Astrocyte of the cerebellum (primary cell): ENCODE data around the gene KCNK7.

Experiments
- DNase-seq: peaks from one replicate; pipeline ENCODE4 v3.0.0-alpha.2; 2011; ENCODE audit warnings: low read depth
- H3K4me3 ChIP-seq: 2 replicates; pipeline ENCODE4 v1.5.1; 2011; ENCODE audit warnings: mild to moderate bottlenecking, low read depth, low read length, moderate library complexity
- in situ Hi-C: cut with HindIII; loops from 2 replicates; pipeline ENCODE4 v1.10.0; 2017; ENCODE audit warnings: low sequenced_read_pairs
- TF ChIP-seq, protein P1 (sequence below): IDR thresholded peaks from 2 replicates; pipeline ENCODE4 v1.5.1; 2012; ENCODE audit warnings: low read length, low read depth, moderate library complexity, mild to moderate bottlenecking; ENCODE audit errors: missing control alignments

KCNK7 gene

GRCh38 chr11:65562020-65562419 is 33.6 kb downstream of the KCNK7 start:
- TF ChIP-seq, protein P1, sequence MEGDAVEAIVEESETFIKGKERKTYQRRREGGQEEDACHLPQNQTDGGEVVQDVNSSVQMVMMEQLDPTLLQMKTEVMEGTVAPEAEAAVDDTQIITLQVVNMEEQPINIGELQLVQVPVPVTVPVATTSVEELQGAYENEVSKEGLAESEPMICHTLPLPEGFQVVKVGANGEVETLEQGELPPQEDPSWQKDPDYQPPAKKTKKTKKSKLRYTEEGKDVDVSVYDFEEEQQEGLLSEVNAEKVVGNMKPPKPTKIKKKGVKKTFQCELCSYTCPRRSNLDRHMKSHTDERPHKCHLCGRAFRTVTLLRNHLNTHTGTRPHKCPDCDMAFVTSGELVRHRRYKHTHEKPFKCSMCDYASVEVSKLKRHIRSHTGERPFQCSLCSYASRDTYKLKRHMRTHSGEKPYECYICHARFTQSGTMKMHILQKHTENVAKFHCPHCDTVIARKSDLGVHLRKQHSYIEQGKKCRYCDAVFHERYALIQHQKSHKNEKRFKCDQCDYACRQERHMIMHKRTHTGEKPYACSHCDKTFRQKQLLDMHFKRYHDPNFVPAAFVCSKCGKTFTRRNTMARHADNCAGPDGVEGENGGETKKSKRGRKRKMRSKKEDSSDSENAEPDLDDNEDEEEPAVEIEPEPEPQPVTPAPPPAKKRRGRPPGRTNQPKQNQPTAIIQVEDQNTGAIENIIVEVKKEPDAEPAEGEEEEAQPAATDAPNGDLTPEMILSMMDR, result no peak
- H3K4me3 ChIP-seq, result no peak overlapping the region
- DNase-seq, result no peak
- in situ Hi-C loops, result no loop called here

DNA sequence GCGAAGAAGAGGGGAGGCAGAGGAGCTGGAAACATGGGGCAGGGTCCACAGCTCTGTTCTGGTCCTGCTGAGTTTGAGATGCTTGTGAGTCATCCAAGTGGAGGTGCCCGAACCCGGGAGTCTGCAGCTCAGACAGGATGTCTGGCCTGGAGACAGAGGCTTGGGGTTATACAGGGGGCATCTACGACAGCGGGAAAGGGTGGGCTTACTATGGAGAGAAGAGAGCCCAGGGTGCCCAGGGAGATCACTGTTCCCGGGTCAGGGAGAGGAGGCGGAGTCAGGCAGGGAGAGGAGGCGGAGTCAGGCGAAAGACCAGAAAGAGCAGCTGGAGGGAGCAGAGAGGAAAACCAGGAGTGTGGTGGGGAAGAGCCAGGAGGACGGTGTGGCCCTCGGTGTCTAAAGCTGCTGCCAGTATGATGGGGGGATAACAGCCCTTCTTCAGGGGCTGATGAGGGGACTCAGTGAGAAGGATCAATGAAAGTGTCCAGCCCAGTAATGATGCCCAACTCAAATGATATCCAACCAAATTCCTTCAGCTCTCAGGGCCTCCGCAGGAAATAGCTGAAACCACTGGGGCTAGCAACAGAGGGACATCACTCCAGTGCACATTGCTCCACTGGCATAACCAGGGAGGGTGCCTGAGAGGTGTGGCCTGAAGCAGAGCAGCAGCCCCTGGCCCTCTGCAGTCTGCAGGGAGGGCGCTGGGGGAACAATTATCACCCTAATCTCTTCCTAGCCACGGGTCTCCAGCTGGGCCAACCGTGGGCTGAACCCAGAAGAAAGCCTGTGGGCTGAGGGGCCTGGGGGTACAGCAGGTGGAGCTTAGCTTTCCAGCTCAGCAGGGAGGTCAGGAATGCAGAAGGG is 34.8 kb downstream of the KCNK7 start:
- TF ChIP-seq, protein P1, result no peak
- in situ Hi-C loops, result no loop called here
- no peak for DNase-seq
- H3K4me3 ChIP-seq, result no peak overlapping the region

DNA sequence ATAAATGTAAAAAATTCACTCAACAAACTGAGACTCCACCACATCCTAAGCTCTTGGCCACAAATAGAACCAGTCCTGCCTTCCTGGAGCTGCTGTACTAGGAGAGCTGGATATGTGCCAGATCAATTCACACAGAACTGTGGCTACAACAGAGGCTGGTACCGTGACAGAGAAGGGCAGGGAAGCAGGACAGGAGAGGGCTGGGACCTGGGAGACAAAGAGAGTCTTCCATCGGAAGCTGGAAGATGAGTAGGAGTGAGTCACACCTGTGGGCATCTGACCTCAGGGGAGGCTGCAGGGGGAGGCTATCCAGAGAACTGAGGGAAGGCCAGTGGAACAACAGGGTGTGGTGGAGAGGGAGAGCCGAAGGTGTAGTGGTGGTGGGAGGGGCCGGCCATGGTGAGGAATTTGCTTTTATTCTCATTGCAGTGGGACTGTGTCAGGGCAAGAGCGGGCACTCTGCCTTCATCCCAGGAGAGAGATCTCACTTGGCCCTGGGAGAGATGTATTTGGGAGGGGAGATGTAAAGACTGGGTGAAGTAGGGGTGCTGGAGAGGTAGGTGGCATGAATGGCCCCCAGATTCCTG is 35.6 kb downstream of the KCNK7 start:
- no peak for DNase-seq
- TF ChIP-seq, protein P1, result no peak
- H3K4me3 ChIP-seq, result no peak overlapping the region
- in situ Hi-C loops, result no loop called here

DNA sequence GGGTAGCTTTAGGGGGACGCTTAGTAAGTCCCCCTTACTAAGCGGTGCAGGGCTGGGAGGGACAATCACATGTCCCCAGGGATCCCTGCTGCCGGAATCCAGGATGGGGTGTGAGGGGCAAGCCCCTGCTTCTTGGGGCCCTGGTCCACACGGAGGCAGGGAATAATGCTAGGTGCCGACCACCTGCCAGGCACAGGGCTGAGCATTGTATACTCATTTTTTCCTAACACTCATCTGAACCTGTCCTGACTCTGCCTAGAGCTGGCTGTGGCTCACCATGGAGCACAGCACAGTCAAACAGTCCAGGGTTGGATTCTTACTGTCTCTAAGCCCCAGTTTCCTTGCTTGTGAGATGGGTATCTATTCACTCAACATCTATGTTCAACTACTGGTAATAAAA is 36.1 kb downstream of the KCNK7 start:
- TF ChIP-seq, protein P1, result no peak
- in situ Hi-C loops, result no loop called here
- no peak for DNase-seq
- no peak overlapping the region for H3K4me3 ChIP-seq

GRCh38 chr11:65558930-65559509 is 36.6 kb downstream of the KCNK7 start:
- peak overlapping the region; percentile 70 for H3K4me3 ChIP-seq
- no peak for DNase-seq
- in situ Hi-C loops, result no loop called here
- TF ChIP-seq, protein P1, result peak; percentile 18

DNA sequence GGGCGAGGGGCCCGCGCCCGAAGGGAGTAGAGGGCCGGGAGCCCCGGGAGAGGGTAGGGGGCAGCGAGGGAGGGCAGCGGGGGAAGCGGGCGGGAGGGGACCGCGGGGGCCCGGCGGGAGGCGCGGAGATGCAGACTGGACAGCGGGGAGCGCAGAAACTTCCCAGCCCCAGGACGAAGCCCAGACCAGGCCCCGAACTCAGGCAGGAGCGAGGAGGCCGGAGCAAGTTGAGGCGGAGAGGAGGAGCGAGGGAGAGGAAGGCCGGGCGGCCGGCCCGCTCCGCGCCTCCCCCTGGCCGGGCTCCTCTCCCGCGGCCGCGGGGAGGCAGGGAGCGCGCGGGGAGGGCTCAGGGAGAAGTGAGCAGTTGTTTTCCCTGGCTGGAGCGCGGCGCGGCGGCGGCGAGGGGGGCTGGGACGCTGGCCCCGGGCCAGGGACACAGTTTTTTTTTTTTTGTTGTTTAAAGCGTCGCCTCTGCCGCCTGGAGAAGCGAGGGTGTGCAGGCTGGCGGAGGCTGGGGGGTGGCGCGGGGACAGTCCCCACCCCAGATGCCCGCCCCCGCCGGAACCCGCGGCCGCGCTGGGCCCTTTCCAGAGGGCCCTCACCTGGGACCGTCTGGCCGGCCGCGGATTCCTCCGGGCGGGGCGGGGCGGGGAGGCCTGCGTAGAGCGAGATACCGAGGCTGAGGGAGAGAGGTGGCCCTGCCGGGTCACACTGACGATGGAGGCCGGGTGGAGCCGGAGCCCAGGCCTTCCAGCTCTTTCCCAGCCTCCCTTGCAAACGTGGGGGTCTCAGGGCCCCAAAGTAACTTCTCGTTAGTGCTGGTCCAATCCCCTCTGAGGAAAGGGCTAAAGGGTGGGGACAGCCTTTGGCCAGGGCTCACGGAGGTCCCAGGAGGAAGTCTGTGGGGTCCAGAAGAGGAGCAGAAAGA is 37.3 kb downstream of the KCNK7 start, which contains the start of gene LTBP3:
Gene LTBP3, minus strand, starts transcription at position 358 of the 928 bp plus-strand sequence. CDS start 400 bp downstream, outside the sequence.
- in situ Hi-C loops, result no loop called here
- DNase-seq, result no peak
- peak within 1 kb of the TSS; percentile 70 for H3K4me3 ChIP-seq
- TF ChIP-seq, protein P1, result no peak
